Endothelial cell of umbilical vein (primary cell): ENCODE results near the gene PRR9. TPM values are rescaled to one million over a fixed set of nuclear protein-coding genes. Genes with fewer than 3 reads are reported as not detected.

Source experiments
- BruUV-seq: library from RNA; stranded (reverse); fragments of 400-500 nt; replicated peaks from 2 replicates; lab custom pipeline; 2021; lab: Mats Ljungman, UMichigan
- CTCF ChIA-PET: fragments of 300-600, 350-600 bp; sonication (Branson Sonifier 250); formaldehyde crosslinking; loops from one replicate; lab custom pipeline; 2021; ENCODE audit warnings: antibody characterized with exemption, inconsistent platforms; lab: Charles Lee
- POLR2A ChIA-PET: fragments of 300-600, 350-600 bp; sonication (Branson Sonifier 250); formaldehyde crosslinking; loops from one replicate; lab custom pipeline; 2021; ENCODE audit warnings: antibody characterized with exemption, inconsistent platforms; lab: Charles Lee
- DNase-seq: peaks from one replicate; pipeline ENCODE4 v3.0.0-alpha.2; 2011; ENCODE audit warnings: low read depth, low spot score
- FAIRE-seq: peaks from 2 replicates; lab custom pipeline; 2011; peaks lifted over from hg19 to GRCh38; lab: Jason Lieb, UNC
- H2AFZ ChIP-seq: 2 replicates; pipeline ENCODE4 v1.6.0; 2012; ENCODE audit warnings: low read depth, low read length, control low read depth, inconsistent platforms
- H3K27ac ChIP-seq: 2 replicates; pipeline ENCODE4 v1.5.1; 2011; ENCODE audit warnings: low read depth, mild to moderate bottlenecking, control low read depth, low read length, moderate library complexity; ENCODE audit not compliant: insufficient read depth
- H3K27me3 ChIP-seq, 2 experiments: 2 replicates each; pipeline versions ENCODE4 v1.6.0 to v1.6.1; 2011; ENCODE audit warnings: low read length in 2 of 2, mixed read lengths in 1 of 2; ENCODE audit not compliant: control insufficient read depth in 2 of 2, insufficient read depth in 2 of 2
- H3K36me3 ChIP-seq, 2 experiments: 2 replicates in 1 of 2; 3 replicates in 1 of 2; pipeline ENCODE4 v1.5.1; 2011; ENCODE audit warnings: low read length in 2 of 2, mild to moderate bottlenecking in 1 of 2, moderate library complexity in 1 of 2; ENCODE audit not compliant: control insufficient read depth in 2 of 2, insufficient read depth in 2 of 2; ENCODE audit errors: extremely low read depth in 1 of 2
- H3K4me1 ChIP-seq: 3 replicates; pipeline ENCODE4 v1.5.1; 2011; ENCODE audit warnings: mild to moderate bottlenecking, low read length; ENCODE audit not compliant: control insufficient read depth, insufficient read depth; ENCODE audit errors: extremely low read depth
- H3K4me2 ChIP-seq: 2 replicates; pipeline ENCODE4 v1.6.1; 2011; ENCODE audit warnings: low read length, control low read depth, mixed read lengths; ENCODE audit not compliant: insufficient read depth
- H3K4me3 ChIP-seq, 3 experiments: fragments of 200-600 bp in 1 of 3; sonication (generic), shearing (Covaris generic) in 1 of 3; replicated peaks in 1 of 3; 2 replicates each; pipeline ENCODE4 v1.5.1; 2011 to 2016; ENCODE audit warnings: control low read depth in 3 of 3, low read length in 3 of 3, mild to moderate bottlenecking in 2 of 3, inconsistent platforms in 1 of 3, low read depth in 1 of 3, moderate library complexity in 1 of 3; ENCODE audit not compliant: insufficient read depth in 1 of 3
- H3K79me2 ChIP-seq: 2 replicates; pipeline ENCODE4 v1.6.0; 2012; ENCODE audit warnings: low read length, inconsistent platforms; ENCODE audit not compliant: control insufficient read depth, insufficient read depth
- H3K9ac ChIP-seq: replicated peaks from 2 replicates; pipeline ENCODE3; 2011; ENCODE audit warnings: low read length, control low read depth; ENCODE audit not compliant: insufficient read depth; ENCODE audit errors: extremely low read depth
- H3K9me1 ChIP-seq: replicated peaks from 3 replicates; pipeline ENCODE4 v1.6.0; 2011; ENCODE audit warnings: mild to moderate bottlenecking, low read length; ENCODE audit not compliant: control insufficient read depth, insufficient read depth; ENCODE audit errors: extremely low read depth
- H3K9me3 ChIP-seq: replicated peaks from 2 replicates; pipeline ENCODE4 v1.5.1; 2012; ENCODE audit warnings: low read length, inconsistent platforms; ENCODE audit not compliant: control insufficient read depth, insufficient read depth
- H4K20me1 ChIP-seq: replicated peaks from 2 replicates; pipeline ENCODE3; 2011; ENCODE audit warnings: mild to moderate bottlenecking, low read length; ENCODE audit not compliant: control insufficient read depth, insufficient read depth; ENCODE audit errors: extremely low read depth
- CTCF ChIP-seq, 2 donors: IDR thresholded peaks; 1 replicate in 1 of 2; 2 replicates in 1 of 2; pipeline ENCODE4 v1.5.1; 2011; ENCODE audit warnings: low read length in 2 of 2, mild to moderate bottlenecking in 2 of 2, moderate library complexity in 2 of 2, control low read depth in 1 of 2, inconsistent platforms in 1 of 2, low read depth in 1 of 2; ENCODE audit not compliant: insufficient read depth in 1 of 2; ENCODE audit errors: extremely low read depth in 1 of 2
- EZH2 ChIP-seq: IDR thresholded peaks from 2 replicates; pipeline ENCODE4 v1.6.1; 2012; ENCODE audit warnings: borderline replicate concordance, low read depth, mild to moderate bottlenecking, moderate library complexity, low read length, inconsistent platforms; ENCODE audit not compliant: severe bottlenecking
- FOS ChIP-seq: IDR thresholded peaks from 2 replicates; pipeline ENCODE4 v1.6.1; 2011; ENCODE audit warnings: mild to moderate bottlenecking, low read length, moderate library complexity, borderline replicate concordance; ENCODE audit not compliant: insufficient read depth
- GATA2 ChIP-seq: IDR thresholded peaks from 2 replicates; pipeline ENCODE4 v1.7.0; 2011; ENCODE audit warnings: low read depth, mild to moderate bottlenecking, moderate library complexity, mixed read lengths, low read length; ENCODE audit not compliant: insufficient read length, insufficient read depth
- JUN ChIP-seq: IDR thresholded peaks from 2 replicates; pipeline ENCODE4 v1.6.1; 2011; ENCODE audit warnings: borderline replicate concordance, low read depth; ENCODE audit not compliant: insufficient read length, insufficient read depth
- MAX ChIP-seq: IDR thresholded peaks from 2 replicates; pipeline ENCODE4 v1.6.1; 2011; ENCODE audit not compliant: insufficient read depth, insufficient read length
- MYC ChIP-seq: IDR thresholded peaks from one replicate; pipeline ENCODE4 v1.6.1; 2011; ENCODE audit warnings: mild to moderate bottlenecking, low read depth, low read length
- POLR2A ChIP-seq: IDR thresholded peaks from 2 replicates; pipeline ENCODE4 v1.6.1; 2012; ENCODE audit warnings: low read depth, mild to moderate bottlenecking, control low read depth, low read length
- POLR2AphosphoS5 ChIP-seq: IDR thresholded peaks from 2 replicates; pipeline ENCODE4 v1.6.1; 2012; ENCODE audit warnings: low read depth, mild to moderate bottlenecking, control low read depth, low read length, moderate library complexity; ENCODE audit not compliant: insufficient read depth
- dilution Hi-C: fragments of 300-500 bp; cut with MboI; formaldehyde crosslinking; loops from one replicate; pipeline ENCODE4 v1.15.0; 2019; ENCODE audit warnings: low sequenced_read_pairs; ENCODE audit not compliant: extremely low pct_ligation_motif_present
- intact Hi-C: fragments of 100-400 bp; cut with micrococcal nuclease; formaldehyde crosslinking; loops from one replicate; pipeline ENCODE4 v1.10.0; 2022
- polyA plus RNA-seq, 4 experiments: library from polyadenylated mRNA; depleted of rRNA in 3 of 4; stranded (reverse) in 3 of 4; unstranded in 1 of 4; fragments of >200 nt; gene quantifications; 2 replicates each; pipeline versions ENCODE4 v1.2.1 to v1.2.3, GENCODE V29; 2011 to 2012; ENCODE audit warnings: missing spikeins in 1 of 4
- total RNA-seq: library from RNA; stranded (reverse); gene quantifications from 2 replicates; pipeline ENCODE4 v1.2.3, GENCODE V29; 2021

The PRR9 gene
- total and polyA plus RNA-seq, 2 donors (not counting 3 experiments of a cell fraction or from before 2014, with no cell fraction given) = not detected

- CTCF ChIA-PET = no interaction called here
- dilution Hi-C loops (no loop called here), intact Hi-C loops (no loop called here)
- no TSS peak for BruUV-seq
- H3K27ac ChIP-seq = no peak within 1 kb of the TSS
- no peaks in the 10 kb centered on the region for H3K9me3 ChIP-seq
- no peak for DNase-seq
- TF ChIP-seq POLR2A (no peak), POLR2AphosphoS5 (no peak), FOS (no peak), CTCF (IDR thresholded peaks at IDR 0.05; ENCODE audit: extremely low read depth in 1 of 2, insufficient read depth in 1 of 2, low read depth in 1 of 2, low read length in 2 of 2) (no peak), MAX (no peak), MYC (no peak), JUN (no peak), EZH2 (no peak), GATA2 (no peak)
- H4K20me1 ChIP-seq = no peaks in the 10 kb centered on the region
- H3K4me2 ChIP-seq = no peak within 1 kb of the TSS
- H3K36me3 ChIP-seq = no peaks in the 10 kb centered on the region
- POLR2A ChIA-PET = no interaction called here
- no peak within 1 kb of the TSS for H2AFZ ChIP-seq
- FAIRE-seq = no peak
- peaks cover 2% of the 10 kb centered on the region for H3K9me1 ChIP-seq
- no peak within 1 kb of the TSS for H3K9ac ChIP-seq
- no peaks in the 10 kb centered on the region for H3K4me1 ChIP-seq
- H3K79me2 ChIP-seq = no peaks in the 10 kb centered on the region
- H3K27me3 ChIP-seq = peaks cover 36 to 53% of the 10 kb centered on the region in 2 experiments
- H3K4me3 ChIP-seq = no peak within 1 kb of the TSS
Observed at GRCh38 chr1:153259387-153259786, 42.0 kb downstream of the PRR9 start, which contains the start of gene LORICRIN. Gene LORICRIN, plus strand, starts transcription at chr1:153259687. Its CDS starts 1,263 bp downstream, at chr1:153260950.
